ENCODE measurements around the gene SRRD.

SRRD gene

DNA sequence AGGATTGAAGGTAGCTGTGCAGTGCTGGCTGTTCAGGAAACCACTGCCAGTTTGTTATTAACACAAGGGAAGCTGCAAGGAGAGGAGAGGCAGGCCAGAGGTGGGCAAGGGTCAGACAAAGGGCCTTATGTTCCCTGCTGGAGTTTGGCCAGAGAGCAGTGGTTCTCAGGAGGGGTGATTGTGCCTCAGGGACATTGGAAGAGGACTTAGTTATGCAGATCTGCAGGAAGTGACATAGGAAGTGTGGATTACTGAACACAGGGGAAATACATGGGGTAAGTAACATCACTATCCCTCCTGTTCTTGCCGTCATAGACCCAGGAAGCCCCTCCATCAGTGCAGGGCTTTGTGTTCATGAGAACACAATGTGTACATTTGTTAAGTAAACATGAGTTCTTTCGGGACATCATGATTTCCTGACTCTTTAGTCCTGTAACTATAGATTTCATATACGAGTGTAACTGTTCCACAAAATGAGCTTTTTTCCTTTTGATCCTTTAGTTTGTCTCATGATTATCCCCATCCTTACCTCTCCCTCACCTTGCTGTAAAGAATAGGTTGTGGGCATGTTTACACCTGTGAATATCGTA lies 5.9 kb downstream of the SRRD start:
- no peak for DNase-seq (ENCODE audit: low read depth)
- no peak overlapping the region for H3K4me3 ChIP-seq (ENCODE audit: low read depth, low read length)
- TF ChIP-seq, protein P1, sequence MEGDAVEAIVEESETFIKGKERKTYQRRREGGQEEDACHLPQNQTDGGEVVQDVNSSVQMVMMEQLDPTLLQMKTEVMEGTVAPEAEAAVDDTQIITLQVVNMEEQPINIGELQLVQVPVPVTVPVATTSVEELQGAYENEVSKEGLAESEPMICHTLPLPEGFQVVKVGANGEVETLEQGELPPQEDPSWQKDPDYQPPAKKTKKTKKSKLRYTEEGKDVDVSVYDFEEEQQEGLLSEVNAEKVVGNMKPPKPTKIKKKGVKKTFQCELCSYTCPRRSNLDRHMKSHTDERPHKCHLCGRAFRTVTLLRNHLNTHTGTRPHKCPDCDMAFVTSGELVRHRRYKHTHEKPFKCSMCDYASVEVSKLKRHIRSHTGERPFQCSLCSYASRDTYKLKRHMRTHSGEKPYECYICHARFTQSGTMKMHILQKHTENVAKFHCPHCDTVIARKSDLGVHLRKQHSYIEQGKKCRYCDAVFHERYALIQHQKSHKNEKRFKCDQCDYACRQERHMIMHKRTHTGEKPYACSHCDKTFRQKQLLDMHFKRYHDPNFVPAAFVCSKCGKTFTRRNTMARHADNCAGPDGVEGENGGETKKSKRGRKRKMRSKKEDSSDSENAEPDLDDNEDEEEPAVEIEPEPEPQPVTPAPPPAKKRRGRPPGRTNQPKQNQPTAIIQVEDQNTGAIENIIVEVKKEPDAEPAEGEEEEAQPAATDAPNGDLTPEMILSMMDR (IDR thresholded peaks at IDR 0.05; ENCODE audit: control insufficient read depth, extremely low read depth, insufficient read depth) = no peak

DNA sequence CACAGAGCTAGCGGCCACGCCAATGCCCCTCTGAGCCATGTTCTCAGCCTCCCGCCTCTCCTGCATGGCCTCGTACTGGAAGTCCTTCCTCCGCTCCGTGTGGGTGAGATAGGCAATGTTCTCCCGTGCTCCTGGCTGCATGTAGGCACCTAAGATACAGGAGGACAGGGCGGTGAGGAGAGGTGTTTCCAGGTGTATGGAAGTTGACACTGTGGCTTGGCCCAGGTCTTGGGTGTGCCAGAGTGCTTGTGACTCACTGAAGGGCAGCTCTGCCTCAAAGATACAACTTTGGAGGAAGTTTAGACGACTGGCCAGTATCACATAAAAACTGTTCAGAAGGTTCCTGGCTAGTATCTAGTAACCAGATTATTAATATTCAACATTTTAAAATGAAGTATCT lies 8.5 kb downstream of the SRRD start:
- no peak for DNase-seq (ENCODE audit: low read depth)
- H3K4me3 ChIP-seq (ENCODE audit: low read depth, low read length) = no peak overlapping the region

DNA sequence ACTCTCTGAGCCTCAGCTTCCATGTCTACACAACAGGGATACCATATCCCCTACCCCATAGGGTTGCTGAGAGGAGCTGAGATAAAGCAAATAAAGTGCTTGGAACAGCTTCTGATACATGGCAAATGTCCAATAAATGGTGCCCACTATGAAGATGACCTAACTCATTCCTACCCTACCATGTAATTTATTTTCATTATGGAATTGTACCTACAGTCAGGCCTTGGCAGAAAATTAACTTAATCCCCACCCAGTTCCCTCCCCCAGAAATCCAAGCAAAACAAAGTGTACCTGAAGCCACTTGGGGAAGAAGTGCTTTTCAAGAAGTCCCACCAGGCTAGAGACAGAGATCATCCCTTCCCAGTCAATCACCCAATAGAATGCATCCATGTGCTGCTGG lies 10.8 kb downstream of the SRRD start:
- no peak for DNase-seq (ENCODE audit: low read depth)
- H3K4me3 ChIP-seq (ENCODE audit: low read depth, low read length) = no peak overlapping the region
- TF ChIP-seq, protein P1 (IDR thresholded peaks at IDR 0.05; ENCODE audit: control insufficient read depth, extremely low read depth, insufficient read depth) = no peak

More for the DNA sequence above, 8.5 kb downstream of the SRRD start:
- TF ChIP-seq, protein P1 (IDR thresholded peaks at IDR 0.05; ENCODE audit: control insufficient read depth, extremely low read depth, insufficient read depth) = no peak

DNA sequence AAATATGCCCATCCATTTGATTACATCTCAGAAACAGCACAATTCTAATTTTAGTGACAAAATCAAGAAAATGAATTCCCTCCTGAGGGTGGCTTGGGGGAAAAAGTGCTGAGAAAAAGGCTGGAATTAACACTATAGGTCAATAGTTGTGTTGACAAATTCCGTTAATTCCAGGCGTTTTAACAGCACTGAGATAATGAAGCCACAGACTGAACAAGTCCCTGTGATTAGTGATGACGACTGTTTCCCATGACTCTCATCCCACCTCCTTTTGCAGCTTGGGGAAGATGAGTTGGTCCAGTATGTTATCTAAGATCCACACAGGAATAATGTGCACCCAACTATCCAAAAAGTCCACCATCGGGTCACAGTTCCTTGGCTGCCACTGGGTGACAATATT lies 12.8 kb downstream of the SRRD start:
- DNase-seq (ENCODE audit: low read depth) = no peak
- TF ChIP-seq, protein P1 (IDR thresholded peaks at IDR 0.05; ENCODE audit: control insufficient read depth, extremely low read depth, insufficient read depth) = no peak
- H3K4me3 ChIP-seq (ENCODE audit: low read depth, low read length) = no peak overlapping the region

DNA sequence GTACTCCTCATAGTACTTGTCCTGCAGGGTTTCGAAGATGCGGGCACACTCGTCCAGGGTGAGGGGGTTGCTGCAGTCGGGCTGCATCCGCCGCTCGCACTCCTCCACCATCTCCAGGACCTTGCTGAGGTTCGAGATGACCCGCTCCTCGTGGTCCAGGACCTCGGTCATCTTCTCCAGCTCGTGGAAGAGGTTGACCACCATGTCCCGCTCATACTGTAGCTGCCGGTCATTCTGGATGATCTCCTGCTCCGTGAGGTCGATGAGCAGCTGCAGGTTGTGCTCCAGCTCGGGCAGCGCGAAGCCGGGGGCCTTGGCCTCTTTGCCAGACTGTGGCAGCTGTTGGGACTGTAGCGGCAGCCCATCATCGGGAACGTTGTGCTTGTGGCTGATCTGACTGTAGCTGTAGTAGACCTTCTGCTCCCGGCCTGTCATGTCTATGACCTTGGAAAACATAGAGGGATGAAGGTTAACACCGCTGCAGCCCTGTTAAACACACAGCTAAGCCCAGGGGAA lies 15.6 kb downstream of the SRRD start:
- H3K4me3 ChIP-seq (ENCODE audit: low read depth, low read length) = no peak overlapping the region
- TF ChIP-seq, protein P1 (IDR thresholded peaks at IDR 0.05; ENCODE audit: control insufficient read depth, extremely low read depth, insufficient read depth) = no peak
- no peak for DNase-seq (ENCODE audit: low read depth)

DNA sequence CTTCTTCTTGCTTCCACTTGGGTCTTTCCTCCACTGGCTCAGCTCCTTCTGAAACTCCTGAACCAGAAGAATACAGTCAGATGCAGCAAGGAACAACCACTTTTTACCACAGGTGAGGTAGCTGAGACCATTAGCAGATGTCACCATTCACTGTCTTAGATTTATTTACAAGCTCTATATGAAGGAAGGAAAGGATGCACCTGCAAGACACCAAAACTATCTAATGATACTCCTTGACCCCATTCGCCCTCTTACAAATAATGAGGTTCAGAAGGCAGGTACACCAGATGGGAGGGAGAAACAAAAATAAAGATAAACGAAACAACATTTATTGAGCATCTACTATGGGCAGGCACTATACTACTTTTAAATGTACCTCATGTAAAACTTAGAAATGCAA lies 18.3 kb downstream of the SRRD start:
- TF ChIP-seq, protein P1 (IDR thresholded peaks at IDR 0.05; ENCODE audit: control insufficient read depth, extremely low read depth, insufficient read depth) = no peak
- H3K4me3 ChIP-seq (ENCODE audit: low read depth, low read length) = no peak overlapping the region

More for the DNA sequence above, 18.3 kb downstream of the SRRD start:
- no peak for DNase-seq (ENCODE audit: low read depth)

All from LNCaP clone FGC (cell line).